GM19324 (cell line): Measurements from ENCODE around the gene TBC1D10A.

Experiments used
- ATAC-seq: cut with Tn5 transposase; IDR thresholded peaks from one replicate; pipeline ENCODE4 v1.9.1; 2021; ENCODE audit warnings: mild to moderate bottlenecking, moderate library complexity; ENCODE audit not compliant: unreplicated experiment, low FRiP score

TBC1D10A gene

DNA sequence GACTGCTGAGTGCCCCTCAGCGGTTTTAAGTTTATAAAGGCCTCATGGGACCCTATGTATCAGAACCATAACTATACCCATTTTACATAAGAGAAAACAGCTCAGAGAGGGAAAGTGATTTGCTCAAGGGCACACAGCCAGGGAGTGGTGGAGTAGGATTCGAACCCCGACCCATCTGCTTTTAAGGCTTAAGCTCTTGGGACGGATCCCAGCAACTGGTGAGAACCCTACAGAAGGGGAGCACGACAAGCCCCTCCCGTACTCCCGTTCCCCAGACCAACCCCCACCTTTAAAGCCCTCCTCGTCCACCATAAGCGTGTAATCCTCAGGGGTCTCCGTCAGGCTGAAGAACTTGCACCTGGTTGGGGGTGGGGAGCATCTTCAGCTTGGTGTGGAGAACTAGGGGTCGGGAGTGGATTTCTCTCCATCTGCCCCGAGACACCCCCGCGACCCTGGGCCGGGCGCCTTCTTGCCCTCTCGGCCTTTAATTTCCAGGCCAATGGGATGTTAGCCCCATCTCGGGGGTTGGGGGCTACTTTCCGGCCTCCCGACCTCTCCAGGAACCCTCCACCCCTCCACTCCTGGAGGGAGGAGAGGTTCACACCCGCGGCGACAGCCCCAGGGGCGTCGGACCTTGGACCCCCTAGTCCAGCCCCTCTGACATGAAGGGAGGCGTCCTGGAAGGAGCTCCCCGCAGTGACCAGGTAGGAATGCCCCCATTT lies 38.2 kb downstream of the TBC1D10A start:
- ATAC-seq = no peak

DNA sequence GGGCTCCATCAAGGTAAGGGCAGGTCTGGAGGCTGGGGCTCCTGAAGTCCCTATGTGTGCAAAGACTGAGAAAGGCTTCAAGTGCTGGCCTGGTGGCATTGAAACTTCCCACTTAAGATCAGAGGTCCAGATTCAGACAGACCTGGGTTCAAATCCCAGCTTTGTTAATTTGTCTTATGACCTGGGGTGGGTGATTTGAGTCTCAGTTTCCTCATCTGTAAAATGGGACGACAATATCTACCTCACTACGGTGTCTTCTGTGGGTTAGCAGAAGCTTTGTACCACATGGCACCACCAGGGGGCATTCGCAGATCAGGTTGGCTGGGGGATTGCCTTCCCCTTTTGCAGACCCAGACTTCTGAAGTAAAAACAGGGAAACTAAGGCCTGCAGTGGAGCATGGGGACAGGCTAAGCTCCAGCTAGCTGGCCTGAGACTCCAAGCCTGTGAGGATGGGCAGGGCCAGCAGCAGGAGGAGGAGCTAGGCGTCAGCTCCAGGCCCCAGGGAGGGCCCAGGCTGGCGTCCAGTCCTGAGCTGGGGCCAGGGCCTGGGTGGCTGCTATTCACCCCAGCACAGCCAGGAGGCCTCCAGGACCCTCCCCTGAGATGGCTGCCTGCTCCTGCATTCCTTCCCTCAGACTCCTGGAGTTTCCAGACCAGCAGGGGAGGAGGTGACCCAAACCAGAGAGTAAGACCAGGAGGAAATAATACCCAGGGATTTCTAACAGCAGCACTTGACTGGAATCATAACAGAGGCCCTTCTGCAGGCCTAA lies 38.9 kb downstream of the TBC1D10A start:
- ATAC-seq = no peak

- no peak for ATAC-seq
These were observed 39.7 kb downstream of the TBC1D10A start for GRCh38 chr22:30286813-30287647.

DNA sequence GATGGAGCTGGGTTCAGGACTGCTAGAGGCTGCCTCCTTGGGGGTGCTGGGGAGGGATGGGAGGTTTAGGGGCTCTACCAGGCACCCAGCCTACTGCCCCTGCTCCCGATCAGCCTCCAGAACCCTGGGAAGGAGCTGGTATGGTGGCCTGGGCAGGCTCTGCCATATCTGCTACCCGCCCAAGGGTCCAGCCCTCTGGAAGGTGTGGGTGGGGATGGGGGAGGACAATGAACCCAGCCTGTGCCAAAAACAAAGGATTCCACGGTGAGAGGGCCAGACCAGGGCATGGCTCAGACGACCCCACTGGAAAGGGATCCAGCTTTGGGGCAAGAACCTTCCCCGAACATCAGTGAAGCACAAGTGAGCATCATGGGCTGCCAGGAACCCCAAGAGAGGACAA lies 40.4 kb downstream of the TBC1D10A start:
- no peak for ATAC-seq

DNA sequence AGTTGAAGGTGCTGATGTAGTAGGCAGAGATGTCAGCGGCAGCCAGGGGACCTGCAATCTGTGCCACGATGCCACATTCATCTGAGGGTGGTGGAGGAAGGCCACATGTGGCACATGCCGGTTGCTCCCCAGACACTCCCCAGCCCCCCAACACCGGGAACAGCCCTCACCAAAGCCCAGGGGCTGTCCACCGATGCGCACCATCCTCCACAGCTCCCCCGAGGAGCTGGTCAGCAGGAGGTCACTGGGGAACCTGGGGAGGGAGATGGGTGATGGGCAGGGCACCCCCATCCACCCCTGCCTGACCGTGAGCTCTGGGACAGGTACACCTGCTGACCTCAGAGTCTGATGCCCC lies 40.9 kb downstream of the TBC1D10A start:
- no peak for ATAC-seq

DNA sequence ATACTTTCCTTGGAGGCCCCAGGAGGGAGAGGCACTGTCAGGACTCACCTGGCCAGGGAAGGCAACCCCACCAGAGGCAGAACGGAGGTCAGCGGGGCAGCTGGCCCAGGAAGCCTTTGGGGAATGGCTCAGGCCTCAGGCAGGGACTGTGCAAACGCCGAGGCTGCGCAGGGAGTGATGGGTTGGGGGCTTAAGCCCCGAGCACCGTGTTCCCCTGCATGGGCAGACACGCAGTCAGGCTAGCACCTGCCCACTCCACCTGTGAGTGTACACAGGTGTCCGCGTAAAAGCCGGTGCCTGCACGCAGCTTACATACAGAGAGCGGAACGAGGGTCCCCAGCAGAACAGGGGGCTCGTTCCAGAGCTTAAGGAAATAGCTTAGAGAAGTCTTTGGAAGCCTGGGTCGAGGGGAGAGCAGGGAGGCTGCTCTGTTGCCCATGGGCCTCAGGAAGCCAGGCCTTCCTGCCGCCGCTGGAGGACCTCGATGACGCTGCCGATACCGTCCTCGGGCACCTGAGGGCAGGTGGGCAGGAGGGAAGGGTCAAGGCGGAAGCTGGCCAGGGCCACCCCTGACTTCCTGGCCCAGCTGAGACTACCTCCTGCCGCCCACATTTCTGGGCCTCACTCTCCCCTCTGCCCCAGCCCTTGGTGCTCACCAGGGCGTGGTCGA lies 41.4 kb downstream of the TBC1D10A start:
- no peak for ATAC-seq

- no peak for ATAC-seq
These were observed 42.1 kb downstream of the TBC1D10A start for GRCh38 chr22:30284666-30285065.

GRCh38 chr22:30284172-30284571 lies 42.6 kb downstream of the TBC1D10A start:
- ATAC-seq = no peak

DNA sequence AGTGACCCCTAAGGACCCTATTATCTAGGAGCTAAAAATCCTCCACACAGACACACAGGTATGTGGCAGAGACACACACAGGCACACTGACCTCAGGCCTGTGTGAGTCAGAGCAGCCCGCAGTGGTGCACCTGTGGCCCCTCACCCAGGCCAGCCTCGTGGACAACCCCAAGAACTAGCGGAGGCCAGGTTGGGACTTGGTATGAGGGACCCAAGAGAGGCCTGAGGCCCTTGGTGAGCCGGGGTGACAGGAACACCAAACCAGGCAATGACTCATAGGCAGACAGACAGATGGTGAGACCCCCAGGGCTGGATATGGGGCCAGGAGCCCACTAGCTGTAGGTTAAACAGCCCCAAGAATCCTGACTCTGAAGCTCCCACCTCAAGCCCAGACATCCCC lies 43.4 kb downstream of the TBC1D10A start:
- ATAC-seq = no peak

DNA sequence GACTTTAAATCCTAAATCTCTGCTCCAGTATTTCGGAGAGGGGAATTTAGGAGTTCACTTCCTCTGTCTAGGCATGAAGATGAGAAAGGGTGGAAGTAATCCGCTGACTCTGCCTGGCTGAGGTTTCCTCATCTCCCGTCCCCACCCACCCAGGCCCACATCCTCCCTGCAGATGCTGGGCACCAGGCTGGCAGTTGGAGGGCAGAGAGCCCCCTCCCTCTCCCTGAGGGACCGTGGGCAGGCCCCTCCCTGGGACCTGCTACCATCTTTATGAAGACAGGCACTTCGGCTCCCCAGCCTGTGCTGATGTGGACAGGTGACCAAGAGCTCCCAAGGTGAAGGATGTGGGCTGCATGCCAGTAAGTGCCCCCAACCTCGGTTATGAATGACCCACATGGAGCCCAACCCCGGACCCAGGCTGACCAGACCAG lies 44.1 kb downstream of the TBC1D10A start:
- ATAC-seq = no peak

DNA sequence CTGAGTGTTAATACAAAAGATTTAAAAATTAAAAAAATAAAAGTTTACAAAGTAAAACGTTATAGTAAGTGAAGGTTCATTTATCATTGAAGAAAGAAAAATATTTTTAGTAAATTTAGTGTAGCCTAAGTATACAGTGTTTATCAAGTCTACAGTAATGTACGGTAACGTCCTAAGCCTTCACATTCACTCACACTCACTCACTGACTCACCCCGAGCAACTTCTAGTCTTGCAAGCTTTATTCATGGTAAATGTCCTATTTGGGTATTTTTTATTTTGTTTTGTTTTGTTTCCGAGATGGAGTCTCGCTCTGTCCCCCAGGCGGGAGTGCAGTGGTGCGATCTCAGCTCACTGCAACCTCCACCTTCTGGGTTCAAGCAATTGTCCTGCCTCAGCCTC lies 46.2 kb downstream of the TBC1D10A start:
- ATAC-seq = no peak

DNA sequence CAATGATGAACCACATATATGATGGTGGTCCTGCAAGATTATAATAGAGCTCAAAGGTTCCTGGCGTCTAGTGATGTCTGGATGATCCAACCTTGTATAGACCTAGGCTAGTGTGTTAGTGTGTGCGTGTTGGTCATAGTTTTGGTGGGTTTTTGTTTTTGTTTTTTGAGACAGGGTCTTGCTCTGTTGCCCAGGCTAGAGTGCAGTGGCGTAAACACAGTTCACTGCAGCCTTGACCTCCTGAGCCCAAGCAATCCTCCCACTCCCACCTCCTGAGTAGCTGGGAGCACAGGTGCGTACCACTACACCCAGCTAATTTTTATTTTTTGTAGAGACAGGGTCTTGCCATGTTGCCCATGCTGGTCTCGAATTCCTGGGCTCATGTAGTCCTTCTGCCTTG lies 46.8 kb downstream of the TBC1D10A start:
- ATAC-seq = no peak

- no peak for ATAC-seq
These were observed 47.5 kb downstream of the TBC1D10A start for GRCh38 chr22:30279046-30279788.

- ATAC-seq = no peak
These were observed 49.0 kb downstream of the TBC1D10A start for GRCh38 chr22:30277547-30278344.

- no peak for ATAC-seq
These were observed 50.7 kb downstream of the TBC1D10A start for GRCh38 chr22:30276039-30276438.

GRCh38 chr22:30275625-30276024 lies 51.1 kb downstream of the TBC1D10A start:
- ATAC-seq = no peak

DNA sequence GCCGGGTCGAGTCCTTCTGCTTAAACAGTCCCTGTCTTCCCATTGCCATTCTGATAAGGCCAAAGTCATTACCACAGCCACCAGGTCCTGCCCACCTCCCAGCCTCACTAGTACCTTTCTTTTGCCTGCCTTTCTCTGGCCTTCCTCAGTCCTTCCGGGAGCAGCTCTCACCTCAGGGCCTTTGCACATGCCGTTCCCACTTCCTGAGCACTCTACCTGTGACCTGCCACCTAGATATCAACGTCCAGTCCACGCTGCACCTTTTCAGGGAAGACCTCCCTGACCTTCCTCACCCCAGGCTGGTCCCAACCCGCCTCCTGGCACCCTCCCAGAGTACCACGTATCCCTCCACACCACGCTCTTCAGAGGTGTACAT lies 52.3 kb downstream of the TBC1D10A start:
- ATAC-seq = no peak

GRCh38 chr22:30273711-30274436 lies 52.9 kb downstream of the TBC1D10A start:
- no peak for ATAC-seq
